Transverse colon (tissue), 4 donors: Measurements from ENCODE around the gene DLG2. TPM values are rescaled to one million over a fixed set of nuclear protein-coding genes. Genes with fewer than 3 reads are reported as not detected.
"Not testable (repeated sequence)": the region's sequence is repeated elsewhere in the genome, so short reads cannot be mapped to it uniquely, and the experiment has no call there.

ENCODE experiments used
- DNase-seq: peaks from one replicate; pipeline ENCODE4 v3.0.0-alpha.2; 2019
- H3K27ac ChIP-seq, 4 donors: fragments of 200-600 bp; sonication (generic); 2 replicates each; pipeline ENCODE4 v1.5.1; 2016 to 2018; ENCODE audit warnings: inconsistent platforms in 4 of 4
- H3K27me3 ChIP-seq: fragments of 200-600 bp; sonication (generic); 2 replicates; pipeline ENCODE4 v1.5.1; 2017; ENCODE audit warnings: inconsistent platforms
- H3K36me3 ChIP-seq, 4 donors: fragments of 200-600 bp; sonication (generic); 2 replicates each; pipeline ENCODE4 v1.5.1; 2017 to 2019; ENCODE audit warnings: inconsistent platforms in 4 of 4
- H3K4me1 ChIP-seq, 4 donors: fragments of 200-600 bp; sonication (generic); 2 replicates each; pipeline ENCODE4 v1.5.1; 2017 to 2020; ENCODE audit warnings: inconsistent platforms in 4 of 4
- H3K4me3 ChIP-seq, 4 donors: fragments of 200-600 bp; sonication (generic); 1 replicate in 1 of 4; 2 replicates in 3 of 4; pipeline versions ENCODE4 v1.5.1 to v1.6.1; 2017 to 2019; ENCODE audit warnings: inconsistent platforms in 4 of 4
- H3K9me3 ChIP-seq, 2 donors: fragments of 200-600 bp; sonication (generic); 2 replicates each; pipeline ENCODE4 v1.5.1; 2017 to 2019; ENCODE audit warnings: inconsistent platforms in 2 of 2
- CTCF ChIP-seq, 5 experiments: fragments of 200-600 bp in 3 of 5; fragments of 450-650 bp in 2 of 5; sonication (generic) in 3 of 5; IDR thresholded peaks; 1 replicate in 2 of 5; 2 replicates in 3 of 5; pipeline ENCODE4 v1.5.1; 2016 to 2017; ENCODE audit warnings: antibody characterized with exemption in 5 of 5, inconsistent platforms in 3 of 5, mild to moderate bottlenecking in 2 of 5, moderate library complexity in 1 of 5
- EP300 ChIP-seq: sonication (generic); formaldehyde crosslinking; IDR thresholded peaks from one replicate; pipeline ENCODE4 v1.6.1; 2017; ENCODE audit warnings: antibody characterized with exemption, low read depth
- POLR2A ChIP-seq: fragments of 450-650 bp; IDR thresholded peaks from one replicate; pipeline ENCODE4 v1.6.1; 2016; ENCODE audit warnings: antibody characterized with exemption, mild to moderate bottlenecking, moderate library complexity
- POLR2AphosphoS5 ChIP-seq, 3 donors: sonication (generic); formaldehyde crosslinking; IDR thresholded peaks; one replicate each; pipeline ENCODE4 v1.6.1; 2016; ENCODE audit warnings: antibody characterized with exemption in 3 of 3
- WGBS, 2 donors: methylation state at CpG; one replicate each; pipeline ENCODE4 v1.1.5; 2018; ENCODE audit warnings: low coverage in 1 of 2; 5-methylcytosine and 5-hydroxymethylcytosine counted together
- in situ Hi-C, 4 donors: fragments of 200-750 bp; cut with MboI; loops; one replicate each; pipeline versions ENCODE4 v1.15.0 to v1.15.1; 2017; ENCODE audit warnings: low sequenced_read_pairs in 3 of 4, low pct_ligation_motif_present in 1 of 4, low pct_unique_long_range_greater_than_20kb in 1 of 4
- intact Hi-C: fragments of 100-400 bp; cut with DNase I; formaldehyde crosslinking; loops from one replicate; pipeline ENCODE4 v1.15.1; 2023; ENCODE audit warnings: low total_unique reads
- total RNA-seq, 4 donors: library from RNA; depleted of rRNA; stranded (reverse); fragments of >200 nt; gene quantifications; one replicate each; pipeline ENCODE4 v1.1.0, GENCODE V29; 2016

Gene DLG2
- total RNA-seq, 4 donors from 2014 or later = 1.9 to 28.3 (median 3.7) TPM

GRCh38 chr11:85238906-85239305, 388.2 kb downstream of the DLG2 start:
- no peak overlapping the region for H3K4me3 ChIP-seq
- no peaks in the 10 kb centered on the region for H3K36me3 ChIP-seq
- no peak overlapping the region for H3K27ac ChIP-seq
- H3K4me1 ChIP-seq = no peaks in the 10 kb centered on the region
- intact Hi-C loops (no loop called here), in situ Hi-C loops (no loop called here)
- H3K9me3 ChIP-seq = peaks cover 0 to 5% of the 10 kb centered on the region in 2 donors
- no peak for DNase-seq
- 62 to 67% methylated on average over 1 of the region's 1 CpG for WGBS, 2 donors
- H3K27me3 ChIP-seq = no peaks in the 10 kb centered on the region
- no peak for TF ChIP-seq CTCF (IDR thresholded peaks at IDR 0.05)

GRCh38 chr11:85238038-85238437, 389.1 kb downstream of the DLG2 start:
- H3K27ac ChIP-seq, H3K27me3 ChIP-seq, in situ Hi-C loops, H3K4me3 ChIP-seq, intact Hi-C loops, H3K36me3 ChIP-seq, H3K9me3 ChIP-seq, DNase-seq, H3K4me1 ChIP-seq: not testable (repeated sequence)
- WGBS, 2 donors = 87 to 92% methylated on average over 2 of the region's 2 CpGs

GRCh38 chr11:85236211-85236610, 390.9 kb downstream of the DLG2 start:
- Histone ChIP-seq H3K4me3 (no peak overlapping the region), H3K36me3 (no peaks in the 10 kb centered on the region), H3K27ac (no peak overlapping the region), H3K4me1 (no peaks in the 10 kb centered on the region), H3K27me3 (no peaks in the 10 kb centered on the region), H3K9me3 (peaks cover 0 to 5% of the 10 kb centered on the region in 2 donors)
- TF ChIP-seq EP300 (no peak), POLR2AphosphoS5 (IDR thresholded peaks at IDR 0.05) (no peak), CTCF (IDR thresholded peaks at IDR 0.05) (no peak), POLR2A (no peak)
- intact Hi-C loops = no loop called here
- no peak for DNase-seq
- in situ Hi-C loops = no loop called here
- 78 to 85% methylated on average over 2 of the region's 2 CpGs for WGBS, 2 donors

GRCh38 chr11:85232559-85232958, 394.6 kb downstream of the DLG2 start:
- H3K27me3 ChIP-seq = no peaks in the 10 kb centered on the region
- in situ Hi-C loops (no loop called here), intact Hi-C loops (no loop called here)

More at GRCh38 chr11:85232559-85232958, 394.6 kb downstream of the DLG2 start:
- no peaks in the 10 kb centered on the region for H3K36me3 ChIP-seq
- H3K9me3 ChIP-seq = peaks cover 0 to 5% of the 10 kb centered on the region in 2 donors
- no peak overlapping the region for H3K27ac ChIP-seq
- WGBS, 2 donors = 75 to 86% methylated on average over 2 of the region's 2 CpGs
- TF ChIP-seq POLR2A (no peak), EP300 (no peak), POLR2AphosphoS5 (IDR thresholded peaks at IDR 0.05) (no peak), CTCF (IDR thresholded peaks at IDR 0.05) (no peak)
- no peak overlapping the region for H3K4me3 ChIP-seq
- no peak for DNase-seq
- H3K4me1 ChIP-seq = no peaks in the 10 kb centered on the region
